ENCODE results near the gene ELANE.

DNA sequence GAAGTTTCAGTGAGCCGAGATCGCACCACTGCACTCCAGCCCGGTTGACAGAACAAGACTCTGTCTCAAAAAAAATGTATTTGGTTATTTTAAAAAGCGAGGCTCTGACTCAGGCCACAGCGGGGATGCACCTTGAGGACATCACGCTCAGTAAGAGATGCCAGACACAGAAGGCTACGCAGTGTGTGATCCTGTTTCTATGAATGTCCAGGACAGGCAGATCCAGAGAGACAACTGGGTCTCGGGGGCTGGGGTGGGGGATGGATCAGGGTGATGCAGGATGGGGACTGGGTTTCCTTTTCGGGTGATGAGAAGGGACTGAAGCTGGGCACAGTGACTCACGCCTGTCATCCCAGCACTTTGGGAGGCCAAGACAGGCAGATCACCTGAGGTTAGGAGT lies 35.5 kb downstream of the ELANE start:
- TF ChIP-seq, protein P1, sequence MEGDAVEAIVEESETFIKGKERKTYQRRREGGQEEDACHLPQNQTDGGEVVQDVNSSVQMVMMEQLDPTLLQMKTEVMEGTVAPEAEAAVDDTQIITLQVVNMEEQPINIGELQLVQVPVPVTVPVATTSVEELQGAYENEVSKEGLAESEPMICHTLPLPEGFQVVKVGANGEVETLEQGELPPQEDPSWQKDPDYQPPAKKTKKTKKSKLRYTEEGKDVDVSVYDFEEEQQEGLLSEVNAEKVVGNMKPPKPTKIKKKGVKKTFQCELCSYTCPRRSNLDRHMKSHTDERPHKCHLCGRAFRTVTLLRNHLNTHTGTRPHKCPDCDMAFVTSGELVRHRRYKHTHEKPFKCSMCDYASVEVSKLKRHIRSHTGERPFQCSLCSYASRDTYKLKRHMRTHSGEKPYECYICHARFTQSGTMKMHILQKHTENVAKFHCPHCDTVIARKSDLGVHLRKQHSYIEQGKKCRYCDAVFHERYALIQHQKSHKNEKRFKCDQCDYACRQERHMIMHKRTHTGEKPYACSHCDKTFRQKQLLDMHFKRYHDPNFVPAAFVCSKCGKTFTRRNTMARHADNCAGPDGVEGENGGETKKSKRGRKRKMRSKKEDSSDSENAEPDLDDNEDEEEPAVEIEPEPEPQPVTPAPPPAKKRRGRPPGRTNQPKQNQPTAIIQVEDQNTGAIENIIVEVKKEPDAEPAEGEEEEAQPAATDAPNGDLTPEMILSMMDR (IDR thresholded peaks at IDR 0.05): no peak
- TF ChIP-seq POLR2A (IDR thresholded peaks at IDR 0.05) (no peak), POLR2AphosphoS5 (IDR thresholded peaks at IDR 0.05) (no peak), EP300 (IDR thresholded peaks at IDR 0.05) (no peak)

All from sigmoid colon (tissue), 4 donors.